GM12878 (cell line): Measurements from ENCODE around the gene NIN. TPM values are rescaled to one million over a fixed set of nuclear protein-coding genes. Genes with fewer than 3 reads are reported as not detected.

Experiments
- ATAC-seq: fragments of 200-7000 bp; cut with Tn5 transposase; 3 replicates; pipeline ENCODE4 v1.9.1; 2020; ENCODE audit warnings: mild to moderate bottlenecking, moderate library complexity
- BruUV-seq: library from RNA; stranded (reverse); fragments of 400-500 nt; replicated peaks from 2 replicates; lab custom pipeline; 2021; lab: Mats Ljungman, UMichigan
- CTCF ChIA-PET: fragments of 300-600 bp; sonication (Branson Sonifier 250); formaldehyde crosslinking; extraction: SDS; loops from one replicate; lab custom pipeline; 2021; ENCODE audit warnings: inconsistent platforms; lab: Yijun Ruan, JAX
- POLR2A ChIA-PET: fragments of 350-600 bp; formaldehyde crosslinking; extraction: SDS; loops from one replicate; lab custom pipeline; 2021; ENCODE audit warnings: inconsistent platforms; lab: Charles Lee
- RAD21 ChIA-PET: fragments of 300-600 bp; sonication (Branson Sonifier 250); formaldehyde crosslinking; loops from one replicate; lab custom pipeline; 2023; ENCODE audit warnings: antibody characterized with exemption; ENCODE audit not compliant: unreplicated experiment; lab: Charles Lee
- SMC1A ChIA-PET: fragments of 300-600 bp; sonication (Branson Sonifier 250); formaldehyde crosslinking; loops from one replicate; lab custom pipeline; 2023; ENCODE audit not compliant: unreplicated experiment, uncharacterized antibody; lab: Charles Lee
- DNase-seq: peaks from one replicate; pipeline ENCODE4 v3.0.0-alpha.2; 2011; ENCODE audit warnings: low read depth, low spot score
- FAIRE-seq: peaks from 3 replicates; lab custom pipeline; 2011; peaks lifted over from hg19 to GRCh38; lab: Jason Lieb, UNC
- H2AFZ ChIP-seq: 2 replicates; pipeline ENCODE4 v1.6.0; 2011; ENCODE audit warnings: low read depth, low read length, control low read depth; ENCODE audit not compliant: control insufficient read depth
- H3K27ac ChIP-seq: 2 replicates; pipeline ENCODE4 v1.5.1; 2011; ENCODE audit warnings: control low read depth; ENCODE audit not compliant: control insufficient read depth, insufficient read depth
- H3K27me3 ChIP-seq, 2 experiments: replicated peaks in 1 of 2; 2 replicates each; pipeline versions ENCODE4 v1.6.0 to v1.6.1; 2011; ENCODE audit warnings: low read length in 1 of 2; ENCODE audit not compliant: control insufficient read depth in 2 of 2, insufficient read depth in 2 of 2
- H3K36me3 ChIP-seq, 2 experiments: 2 replicates each; pipeline ENCODE4 v1.5.1; 2011; ENCODE audit warnings: low read length in 1 of 2; ENCODE audit not compliant: control insufficient read depth in 2 of 2, insufficient read depth in 2 of 2
- H3K4me1 ChIP-seq: 2 replicates; pipeline ENCODE4 v1.6.1; 2011; ENCODE audit warnings: mild to moderate bottlenecking, low read length, moderate library complexity, mixed read lengths; ENCODE audit not compliant: control insufficient read depth, insufficient read depth
- H3K4me2 ChIP-seq: 2 replicates; pipeline ENCODE4 v1.6.0; 2011; ENCODE audit warnings: control low read depth; ENCODE audit not compliant: control insufficient read depth, insufficient read depth
- H3K4me3 ChIP-seq: fragments of 200-600 bp; sonication (generic); 2 replicates; pipeline ENCODE4 v1.5.1; 2016
- H3K79me2 ChIP-seq: 2 replicates; pipeline ENCODE4 v1.6.0; 2011; ENCODE audit warnings: low read length; ENCODE audit not compliant: control insufficient read depth, insufficient read depth
- H3K9ac ChIP-seq: 2 replicates; pipeline ENCODE4 v1.8.0; 2011; ENCODE audit warnings: low read length, control low read depth, mixed read lengths; ENCODE audit not compliant: control insufficient read depth, insufficient read depth
- H3K9me3 ChIP-seq: replicated peaks from 3 replicates; pipeline ENCODE4 v1.5.1; 2011; ENCODE audit warnings: mild to moderate bottlenecking, low read length; ENCODE audit not compliant: control insufficient read depth, insufficient read depth
- H4K20me1 ChIP-seq: 2 replicates; pipeline ENCODE4 v1.6.0; 2011; ENCODE audit not compliant: control insufficient read depth, insufficient read depth
- CBX3 ChIP-seq: fragments of 200-600 bp; sonication (generic); IDR thresholded peaks from 2 replicates; pipeline ENCODE4 v1.6.1; 2016; ENCODE audit warnings: low read depth, borderline replicate concordance
- DPF2 ChIP-seq: fragments of 450-650 bp; IDR thresholded peaks from 2 replicates; pipeline ENCODE4 v1.6.1; 2017; ENCODE audit warnings: mild to moderate bottlenecking
- SMC3 ChIP-seq: IDR thresholded peaks from 2 replicates; pipeline ENCODE4 v1.6.1; 2011; ENCODE audit warnings: low read length, improper control_type of control experiment, borderline replicate concordance
- TAF1 ChIP-seq: IDR thresholded peaks from 2 replicates; pipeline ENCODE4 v1.6.1; 2011; ENCODE audit warnings: mild to moderate bottlenecking, low read depth, low read length, borderline replicate concordance
- ZBTB33 ChIP-seq: fragments of 450-650 bp; IDR thresholded peaks from 2 replicates; pipeline ENCODE4 v1.6.1; 2017; ENCODE audit warnings: mild to moderate bottlenecking
- WGBS: methylation state at CpG from one replicate; pipeline ENCODE4 v1.1.6; 2016; ENCODE audit warnings: low lambda C conversion rate; ENCODE audit not compliant: insufficient replicate concordance, insufficient coverage; ENCODE audit errors: missing lambda C conversion rate; 5-methylcytosine and 5-hydroxymethylcytosine counted together
- in situ Hi-C: fragments of 300-500 bp; cut with MboI; formaldehyde crosslinking; loops from 9 replicates; pipeline ENCODE4 v1.14.3; 2018; ENCODE audit warnings: mixed read lengths
- intact Hi-C: fragments of 100-400 bp; cut with micrococcal nuclease; formaldehyde crosslinking; loops from one replicate; pipeline ENCODE4 v1.14.2; 2022; ENCODE audit not compliant: unreplicated experiment
- polyA plus RNA-seq, 11 experiments: library from polyadenylated mRNA; depleted of rRNA in 4 of 11; unstranded in 6 of 11; stranded (reverse) in 5 of 11; fragments of >200 nt; fragmentation: Nextera tagmentation in 4 of 11; fragmentation: Illumina TruSeq in 1 of 11; extraction: Ambion mirVana in 4 of 11; extraction: Trizol in 1 of 11; gene quantifications; 1 replicate in 1 of 11; 2 replicates in 10 of 11; pipeline versions ENCODE4 v1.2.1 to v1.2.3, GENCODE V29; 2011 to 2016; ENCODE audit warnings: inconsistent platforms in 2 of 11, missing spikeins in 2 of 11, low read depth in 1 of 11
- total RNA-seq, 4 experiments: library from RNA; depleted of rRNA in 3 of 4; stranded (reverse); fragments of >200 nt in 3 of 4; fragmentation: Illumina TruSeq in 1 of 4; extraction: Trizol in 1 of 4; gene quantifications; 2 replicates each; pipeline versions ENCODE4 v1.2.1 to v1.2.3, GENCODE V29; 2013 to 2021

Gene NIN
- total and polyA plus RNA-seq, 10 of the 15 experiments (the other 5 are each of a cell fraction or from before 2014, with no cell fraction given), result 16.2 to 135 (median 70.3) TPM

GRCh38 chr14:50837850-50838470, 7.0 kb upstream of the NIN start:
- FAIRE-seq (no peak), DNase-seq (no peak), ATAC-seq (no peak)
- ChIA-PET RAD21 (no interaction called here), SMC1A (interaction anchor here (0.8 to 5.8 kb wide), 6 partner anchors 10 to 46 kb away, joined by 4 to 48 read pairs (median 6); no protein-coding TSS in a partner anchor), CTCF (interaction anchor here (1.1 to 4.0 kb wide), 3 partner anchors 22 to 60 kb away, joined by 3 to 34 read pairs (median 15); no protein-coding TSS in a partner anchor), POLR2A (interaction anchor here (0.5 to 1.4 kb wide), 2 partner anchors 11 to 30 kb away, joined by 3 to 4 read pairs; no protein-coding TSS in a partner anchor)
- H3K4me3 ChIP-seq, result no peak overlapping the region
- H3K36me3 ChIP-seq, result no peaks in the 10 kb centered on the region
- intact Hi-C loops, result no loop called here
- no peaks in the 10 kb centered on the region for H3K9me3 ChIP-seq
- H3K4me1 ChIP-seq, result peaks cover 20% of the 10 kb centered on the region
- no peak overlapping the region for H3K27ac ChIP-seq
- no peak overlapping the region for H2AFZ ChIP-seq
- H3K79me2 ChIP-seq, result no peaks in the 10 kb centered on the region
- no peak overlapping the region for H3K4me2 ChIP-seq
- no peak for TF ChIP-seq TAF1
- no peak for TF ChIP-seq SMC3
- TF ChIP-seq DPF2, result no peak
- no peak for TF ChIP-seq CBX3
- TF ChIP-seq ZBTB33, result no peak
- in situ Hi-C loops, result no loop called here
- BruUV-seq, result no TSS peak
- H4K20me1 ChIP-seq, result no peaks in the 10 kb centered on the region
- WGBS, result 80% methylated on average over 2 of the region's 2 CpGs
- no peaks in the 10 kb centered on the region for H3K27me3 ChIP-seq
- H3K9ac ChIP-seq, result no peak overlapping the region
